Neural cell (in vitro differentiated cells): ENCODE data around the gene PDIA2. TPM values are rescaled to one million over a fixed set of nuclear protein-coding genes. Genes with fewer than 3 reads are reported as not detected.

ENCODE experiments used
- H2AFZ ChIP-seq: fragments of 200-600, 300-800 bp; sonication (generic), shearing (Covaris generic); 2 replicates; pipeline ENCODE4 v1.6.0; 2014; ENCODE audit warnings: low read depth, mild to moderate bottlenecking, antibody characterized with exemption, low read length, moderate library complexity
- H3F3A ChIP-seq: fragments of 200-600 bp; shearing (Covaris generic); 2 replicates; pipeline ENCODE4 v1.6.1; 2016; ENCODE audit warnings: mild to moderate bottlenecking, moderate library complexity, mixed read lengths, antibody characterized with exemption, low read length; ENCODE audit not compliant: insufficient read depth, poor library complexity, severe bottlenecking
- H3K27ac ChIP-seq: fragments of 200-600, 300-800 bp; sonication (generic), shearing (Covaris generic); 2 replicates; pipeline ENCODE4 v1.5.1; 2014; ENCODE audit warnings: mild to moderate bottlenecking, low read length, moderate library complexity
- H3K27me3 ChIP-seq: fragments of 300-800, 200-600 bp; sonication (generic), shearing (Covaris generic); 2 replicates; pipeline ENCODE4 v1.6.0; 2014; ENCODE audit warnings: mild to moderate bottlenecking, low read depth, low read length, moderate library complexity; ENCODE audit not compliant: insufficient read depth
- H3K36me3 ChIP-seq: fragments of 300-800, 200-600 bp; sonication (generic), shearing (Covaris generic); 2 replicates; pipeline ENCODE4 v1.5.1; 2014; ENCODE audit warnings: mild to moderate bottlenecking, antibody characterized with exemption, low read length, moderate library complexity; ENCODE audit not compliant: insufficient read depth
- H3K4me2 ChIP-seq: fragments of 300-800, 200-600 bp; sonication (generic), shearing (Covaris generic); 2 replicates; pipeline ENCODE4 v1.6.0; 2014; ENCODE audit warnings: mild to moderate bottlenecking, low read length
- H3K4me3 ChIP-seq: fragments of 300-800, 200-600 bp; sonication (generic), shearing (Covaris generic); 2 replicates; pipeline ENCODE4 v1.5.1; 2014; ENCODE audit warnings: mild to moderate bottlenecking, low read length, moderate library complexity
- H3K79me2 ChIP-seq: fragments of 200-600 bp; shearing (Covaris generic); replicated peaks from 2 replicates; pipeline ENCODE4 v1.6.0; 2014; ENCODE audit warnings: mild to moderate bottlenecking, low read length, moderate library complexity; ENCODE audit not compliant: insufficient read depth
- H3K9ac ChIP-seq: fragments of 300-800, 200-600 bp; sonication (generic), shearing (Covaris generic); 2 replicates; pipeline ENCODE4 v1.6.1; 2016; ENCODE audit warnings: mild to moderate bottlenecking, low read length, mixed read lengths
- H3K9me2 ChIP-seq: fragments of 200-600 bp; shearing (Covaris generic); 2 replicates; pipeline ENCODE4 v1.6.1; 2016; ENCODE audit warnings: mild to moderate bottlenecking, low read length, mixed read lengths; ENCODE audit not compliant: insufficient read depth
- H3K9me3 ChIP-seq: fragments of 200-600, 300-800 bp; sonication (generic), shearing (Covaris generic); 2 replicates; pipeline ENCODE4 v1.6.1; 2016; ENCODE audit warnings: mild to moderate bottlenecking, mixed run types, low read length, moderate library complexity, mixed read lengths
- H4K20me1 ChIP-seq: fragments of 200-600 bp; shearing (Covaris generic); 2 replicates; pipeline ENCODE4 v1.6.1; 2016; ENCODE audit warnings: mild to moderate bottlenecking, mixed run types; ENCODE audit not compliant: insufficient read depth
- EP300 ChIP-seq: fragments of 450-650 bp; conservative IDR thresholded peaks from 2 replicates; pipeline ENCODE4 v1.6.1; 2014; ENCODE audit warnings: antibody characterized with exemption, mild to moderate bottlenecking, moderate library complexity; ENCODE audit not compliant: poor library complexity, severe bottlenecking
- EZH2 ChIP-seq: fragments of 200-600, 300-800 bp; shearing (Covaris generic), sonication (generic); IDR thresholded peaks from 2 replicates; pipeline ENCODE4 v1.6.1; 2014; ENCODE audit warnings: antibody characterized with exemption, low read length, borderline replicate concordance, mild to moderate bottlenecking; ENCODE audit not compliant: insufficient read depth, poor library complexity, severe bottlenecking
- MXI1 ChIP-seq: fragments of 450-650 bp; conservative IDR thresholded peaks from 2 replicates; pipeline ENCODE4 v1.6.1; 2014; ENCODE audit warnings: antibody characterized with exemption, mild to moderate bottlenecking; ENCODE audit not compliant: poor library complexity, severe bottlenecking
- POLR2AphosphoS5 ChIP-seq: IDR thresholded peaks from 2 replicates; pipeline ENCODE4 v1.6.1; 2012
- RAD21 ChIP-seq: fragments of 450-650 bp; conservative IDR thresholded peaks from 2 replicates; pipeline ENCODE4 v1.6.1; 2014; ENCODE audit warnings: antibody characterized with exemption, mild to moderate bottlenecking, moderate library complexity
- SMC3 ChIP-seq: fragments of 450-650 bp; conservative IDR thresholded peaks from 2 replicates; pipeline ENCODE4 v1.6.1; 2014; ENCODE audit warnings: antibody characterized with exemption, mild to moderate bottlenecking, moderate library complexity; ENCODE audit not compliant: poor library complexity
- TAF1 ChIP-seq: IDR thresholded peaks from 2 replicates; pipeline ENCODE4 v1.6.1; 2012; ENCODE audit warnings: low read depth
- polyA plus RNA-seq: library from polyadenylated mRNA; depleted of rRNA; stranded (reverse); fragments of >200 nt; gene quantifications from 2 replicates; pipeline ENCODE4 v1.2.3, GENCODE V29; 2014
- TF ChIP-seq, protein P1 (sequence below): fragments of 450-650 bp; IDR thresholded peaks from 2 replicates; pipeline ENCODE4 v1.5.1; 2014; ENCODE audit warnings: antibody characterized with exemption, mild to moderate bottlenecking, moderate library complexity; ENCODE audit not compliant: poor library complexity, severe bottlenecking
- TF ChIP-seq, protein P2 (sequence below): IDR thresholded peaks from 2 replicates; pipeline ENCODE4 v1.6.1; 2012; ENCODE audit warnings: borderline replicate concordance

Gene PDIA2
- polyA plus RNA-seq, 1 donor from 2014 or later, result 109 TPM

DNA sequence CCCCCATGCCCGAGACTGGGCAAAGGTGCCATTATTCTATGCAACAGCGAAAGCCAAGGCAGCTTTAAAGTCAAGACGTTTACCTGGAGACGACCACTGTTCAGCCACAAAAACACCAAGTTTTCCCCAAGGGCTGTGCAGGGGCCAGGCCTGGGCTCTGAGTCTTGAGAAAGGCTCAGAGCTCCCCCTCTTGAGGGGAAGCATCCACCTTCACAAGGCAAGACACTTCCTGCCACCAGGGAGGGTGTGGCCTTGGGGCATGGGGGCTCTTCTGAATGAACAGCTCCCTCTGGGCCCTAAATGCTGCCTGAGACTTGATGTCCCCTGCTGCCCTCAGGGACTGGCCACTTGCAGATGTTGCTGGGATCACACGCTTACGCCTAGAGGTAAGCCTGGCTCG lies 26.5 kb downstream of the PDIA2 start:
- no peaks in the 10 kb centered on the region for H3K36me3 ChIP-seq
- no peaks in the 10 kb centered on the region for H3K27me3 ChIP-seq
- H3K9me3 ChIP-seq, result no peaks in the 10 kb centered on the region
- no peaks in the 10 kb centered on the region for H4K20me1 ChIP-seq
- H3K9ac ChIP-seq, result no peak overlapping the region
- H3K9me2 ChIP-seq, result no peaks in the 10 kb centered on the region
- H3K4me2 ChIP-seq, result no peak overlapping the region
- H2AFZ ChIP-seq, result no peak overlapping the region
- H3K27ac ChIP-seq, result no peak overlapping the region
- no peak overlapping the region for H3K4me3 ChIP-seq
- TF ChIP-seq RAD21 (no peak), EZH2 (no peak), EP300 (no peak), MXI1 (no peak), TAF1 (no peak), SMC3 (no peak)
- TF ChIP-seq, protein P1, sequence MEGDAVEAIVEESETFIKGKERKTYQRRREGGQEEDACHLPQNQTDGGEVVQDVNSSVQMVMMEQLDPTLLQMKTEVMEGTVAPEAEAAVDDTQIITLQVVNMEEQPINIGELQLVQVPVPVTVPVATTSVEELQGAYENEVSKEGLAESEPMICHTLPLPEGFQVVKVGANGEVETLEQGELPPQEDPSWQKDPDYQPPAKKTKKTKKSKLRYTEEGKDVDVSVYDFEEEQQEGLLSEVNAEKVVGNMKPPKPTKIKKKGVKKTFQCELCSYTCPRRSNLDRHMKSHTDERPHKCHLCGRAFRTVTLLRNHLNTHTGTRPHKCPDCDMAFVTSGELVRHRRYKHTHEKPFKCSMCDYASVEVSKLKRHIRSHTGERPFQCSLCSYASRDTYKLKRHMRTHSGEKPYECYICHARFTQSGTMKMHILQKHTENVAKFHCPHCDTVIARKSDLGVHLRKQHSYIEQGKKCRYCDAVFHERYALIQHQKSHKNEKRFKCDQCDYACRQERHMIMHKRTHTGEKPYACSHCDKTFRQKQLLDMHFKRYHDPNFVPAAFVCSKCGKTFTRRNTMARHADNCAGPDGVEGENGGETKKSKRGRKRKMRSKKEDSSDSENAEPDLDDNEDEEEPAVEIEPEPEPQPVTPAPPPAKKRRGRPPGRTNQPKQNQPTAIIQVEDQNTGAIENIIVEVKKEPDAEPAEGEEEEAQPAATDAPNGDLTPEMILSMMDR, result no peak
- no peaks in the 10 kb centered on the region for H3F3A ChIP-seq
- no peaks in the 10 kb centered on the region for H3K79me2 ChIP-seq

DNA sequence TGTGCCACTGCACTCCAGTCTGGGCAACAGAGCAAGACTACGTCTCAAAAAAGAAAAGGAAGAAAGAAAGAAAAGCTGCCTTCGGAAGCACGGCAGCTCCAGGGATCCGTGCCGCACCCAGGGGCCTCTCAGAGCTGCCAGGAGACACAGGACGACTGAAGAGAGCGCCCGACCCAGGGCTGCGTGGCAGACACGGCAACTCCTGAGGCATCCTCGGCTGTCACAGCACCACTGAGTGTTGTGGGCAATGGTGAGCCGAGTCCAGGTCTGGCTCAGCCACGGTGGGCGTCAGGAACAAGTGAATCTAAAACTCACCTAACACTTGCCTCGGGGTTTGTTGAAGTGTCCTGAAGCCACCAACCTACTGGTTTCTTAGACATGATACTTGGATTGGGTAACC lies 28.8 kb downstream of the PDIA2 start:
- Histone ChIP-seq H3K27ac (no peak overlapping the region), H3K27me3 (no peaks in the 10 kb centered on the region), H3K4me3 (no peak overlapping the region), H2AFZ (no peak overlapping the region), H3K79me2 (no peaks in the 10 kb centered on the region), H3K9me2 (no peaks in the 10 kb centered on the region), H3F3A (no peaks in the 10 kb centered on the region), H3K9ac (no peak overlapping the region), H4K20me1 (no peaks in the 10 kb centered on the region), H3K36me3 (no peaks in the 10 kb centered on the region), H3K4me2 (no peak overlapping the region), H3K9me3 (no peaks in the 10 kb centered on the region)
- TF ChIP-seq EP300, result no peak
- TF ChIP-seq TAF1, result no peak
- no peak for TF ChIP-seq RAD21
- no peak for TF ChIP-seq SMC3
- TF ChIP-seq, protein P1, result no peak
- no peak for TF ChIP-seq POLR2AphosphoS5
- TF ChIP-seq EZH2, result no peak
- TF ChIP-seq MXI1, result no peak
- TF ChIP-seq, protein P2, sequence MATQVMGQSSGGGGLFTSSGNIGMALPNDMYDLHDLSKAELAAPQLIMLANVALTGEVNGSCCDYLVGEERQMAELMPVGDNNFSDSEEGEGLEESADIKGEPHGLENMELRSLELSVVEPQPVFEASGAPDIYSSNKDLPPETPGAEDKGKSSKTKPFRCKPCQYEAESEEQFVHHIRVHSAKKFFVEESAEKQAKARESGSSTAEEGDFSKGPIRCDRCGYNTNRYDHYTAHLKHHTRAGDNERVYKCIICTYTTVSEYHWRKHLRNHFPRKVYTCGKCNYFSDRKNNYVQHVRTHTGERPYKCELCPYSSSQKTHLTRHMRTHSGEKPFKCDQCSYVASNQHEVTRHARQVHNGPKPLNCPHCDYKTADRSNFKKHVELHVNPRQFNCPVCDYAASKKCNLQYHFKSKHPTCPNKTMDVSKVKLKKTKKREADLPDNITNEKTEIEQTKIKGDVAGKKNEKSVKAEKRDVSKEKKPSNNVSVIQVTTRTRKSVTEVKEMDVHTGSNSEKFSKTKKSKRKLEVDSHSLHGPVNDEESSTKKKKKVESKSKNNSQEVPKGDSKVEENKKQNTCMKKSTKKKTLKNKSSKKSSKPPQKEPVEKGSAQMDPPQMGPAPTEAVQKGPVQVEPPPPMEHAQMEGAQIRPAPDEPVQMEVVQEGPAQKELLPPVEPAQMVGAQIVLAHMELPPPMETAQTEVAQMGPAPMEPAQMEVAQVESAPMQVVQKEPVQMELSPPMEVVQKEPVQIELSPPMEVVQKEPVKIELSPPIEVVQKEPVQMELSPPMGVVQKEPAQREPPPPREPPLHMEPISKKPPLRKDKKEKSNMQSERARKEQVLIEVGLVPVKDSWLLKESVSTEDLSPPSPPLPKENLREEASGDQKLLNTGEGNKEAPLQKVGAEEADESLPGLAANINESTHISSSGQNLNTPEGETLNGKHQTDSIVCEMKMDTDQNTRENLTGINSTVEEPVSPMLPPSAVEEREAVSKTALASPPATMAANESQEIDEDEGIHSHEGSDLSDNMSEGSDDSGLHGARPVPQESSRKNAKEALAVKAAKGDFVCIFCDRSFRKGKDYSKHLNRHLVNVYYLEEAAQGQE, result no peak
